HepG2 (cell line): ENCODE measurements around the gene SULT2B1. TPM values are rescaled to one million over a fixed set of nuclear protein-coding genes. Genes with fewer than 3 reads are reported as not detected.
A peak's percentile ranks its signal among the peaks of the same experiment; 100 is the strongest.

Experiments used
- ASH2L ChIP-seq: fragments of 300-600, 200-600 bp; sonication (generic); IDR thresholded peaks from 2 replicates; pipeline ENCODE4 v1.7.0; 2017; ENCODE audit warnings: low read depth, mild to moderate bottlenecking, moderate library complexity, mixed read lengths, low read length; ENCODE audit not compliant: insufficient read length
- ATF2 ChIP-seq: sonication (generic); formaldehyde crosslinking; IDR thresholded peaks from 2 replicates; pipeline ENCODE4 v1.4.0; 2020; ENCODE audit warnings: missing genetic modification reagents
- ATM ChIP-seq: fragments of 450-650 bp; IDR thresholded peaks from 2 replicates; pipeline ENCODE4 v1.7.1; 2017; ENCODE audit warnings: mild to moderate bottlenecking, borderline replicate concordance
- DRAP1 ChIP-seq: IDR thresholded peaks from 2 replicates; pipeline ENCODE4 v1.6.1; 2016; ENCODE audit warnings: missing genetic modification reagents, missing compliant biosample characterization
- GATAD2A ChIP-seq: IDR thresholded peaks from 2 replicates; pipeline ENCODE4 v1.6.1; 2016
- HNRNPLL ChIP-seq: fragments of 200-400 bp; formaldehyde crosslinking; IDR thresholded peaks from 2 replicates; pipeline ENCODE4 v1.6.1; 2017; ENCODE audit warnings: mild to moderate bottlenecking, low read depth, low read length; ENCODE audit not compliant: poor library complexity, severe bottlenecking
- HOXA9 ChIP-seq: sonication (generic); formaldehyde crosslinking; IDR thresholded peaks from 2 replicates; pipeline ENCODE4 v1.8.1; 2022; ENCODE audit warnings: missing genetic modification reagents, mild to moderate bottlenecking, moderate library complexity, borderline replicate concordance
- JUND ChIP-seq: sonication (generic); formaldehyde crosslinking; IDR thresholded peaks from 2 replicates; pipeline ENCODE4 v1.8.0; 2022; ENCODE audit warnings: mild to moderate bottlenecking, missing genetic modification reagents
- KDM5A ChIP-seq: fragments of 200-600 bp; sonication (generic); IDR thresholded peaks from 2 replicates; pipeline ENCODE4 v1.7.0; 2018; ENCODE audit warnings: antibody characterized with exemption, mild to moderate bottlenecking, low read length, borderline replicate concordance
- MIXL1 ChIP-seq: IDR thresholded peaks from 2 replicates; pipeline ENCODE4 v1.6.1; 2016
- MXD1 ChIP-seq: sonication (generic); formaldehyde crosslinking; IDR thresholded peaks from 2 replicates; pipeline ENCODE4 v1.4.0; 2020; ENCODE audit warnings: mild to moderate bottlenecking, missing genetic modification reagents
- MXD4 ChIP-seq: IDR thresholded peaks from 2 replicates; pipeline ENCODE4 v1.6.1; 2016; ENCODE audit warnings: mild to moderate bottlenecking, missing biosample characterization, missing genetic modification reagents
- NKX3-1 ChIP-seq: sonication (generic); formaldehyde crosslinking; IDR thresholded peaks from 2 replicates; pipeline ENCODE4 v1.5.0; 2020; ENCODE audit warnings: missing genetic modification reagents
- POLR2AphosphoS2 ChIP-seq: IDR thresholded peaks from 2 replicates; pipeline ENCODE4 v1.6.1; 2011; ENCODE audit warnings: low read depth, low read length, improper control_type of control experiment
- ZBTB42 ChIP-seq: sonication (generic); formaldehyde crosslinking; IDR thresholded peaks from 2 replicates; pipeline ENCODE4 v1.5.0; 2020; ENCODE audit warnings: mild to moderate bottlenecking, missing genetic modification reagents
- ZBTB7A ChIP-seq: sonication (generic); formaldehyde crosslinking; IDR thresholded peaks from 2 replicates; pipeline ENCODE4 v1.8.0; 2022; ENCODE audit warnings: mild to moderate bottlenecking, missing genetic modification reagents
- ZBTB7B ChIP-seq: sonication (generic); formaldehyde crosslinking; IDR thresholded peaks from 2 replicates; pipeline ENCODE4 v1.4.0; 2020; ENCODE audit warnings: missing genetic modification reagents
- ZFYVE20 ChIP-seq: sonication (generic); formaldehyde crosslinking; IDR thresholded peaks from 2 replicates; pipeline ENCODE4 v1.8.0; 2023; ENCODE audit warnings: low read depth, mild to moderate bottlenecking, moderate library complexity, missing genetic modification reagents, borderline replicate concordance
- ZNF256 ChIP-seq: sonication (generic); formaldehyde crosslinking; conservative IDR thresholded peaks from 2 replicates; pipeline ENCODE4 v1.4.0; 2020; ENCODE audit warnings: missing genetic modification reagents
- ZNF337 ChIP-seq: sonication (generic); formaldehyde crosslinking; IDR thresholded peaks from 2 replicates; pipeline ENCODE4 v1.5.1; 2020; ENCODE audit warnings: missing genetic modification reagents, low read depth, mild to moderate bottlenecking, borderline replicate concordance
- ZNF44 ChIP-seq: sonication (generic); formaldehyde crosslinking; IDR thresholded peaks from 2 replicates; pipeline ENCODE4 v1.5.1; 2020; ENCODE audit warnings: mild to moderate bottlenecking, missing genetic modification reagents
- ZNF510 ChIP-seq: sonication (generic); formaldehyde crosslinking; IDR thresholded peaks from 2 replicates; pipeline ENCODE4 v1.4.0; 2020; ENCODE audit warnings: low read depth, mild to moderate bottlenecking, missing genetic modification reagents
- ZNF567 ChIP-seq: sonication (generic); formaldehyde crosslinking; IDR thresholded peaks from 2 replicates; pipeline ENCODE4 v1.8.1; 2023; ENCODE audit warnings: mild to moderate bottlenecking, missing genetic modification reagents, borderline replicate concordance
- ZNF589 ChIP-seq: sonication (generic); formaldehyde crosslinking; conservative IDR thresholded peaks from 2 replicates; pipeline ENCODE4 v1.8.0; 2022; ENCODE audit warnings: mild to moderate bottlenecking, moderate library complexity, missing genetic modification reagents
- ZNF776 ChIP-seq: sonication (generic); formaldehyde crosslinking; IDR thresholded peaks from 2 replicates; pipeline ENCODE4 v1.4.0; 2020; ENCODE audit warnings: mild to moderate bottlenecking, missing genetic modification reagents
- polyA plus RNA-seq, 8 experiments: library from polyadenylated mRNA; depleted of rRNA in 3 of 8; stranded (reverse) in 7 of 8; unstranded in 1 of 8; fragments of >200 nt; fragmentation: Illumina TruSeq in 4 of 8; extraction: Trizol in 4 of 8; gene quantifications; 2 replicates each; pipeline versions ENCODE4 v1.2.1 to v1.2.3, GENCODE V29; 2011 to 2016; ENCODE audit warnings: low read depth in 4 of 8, missing spikeins in 1 of 8, mixed read lengths in 1 of 8; ENCODE audit not compliant: insufficient read depth in 1 of 8
- total RNA-seq, 5 experiments: library from RNA; depleted of rRNA; stranded (reverse); fragments of >200 nt; fragmentation: Illumina TruSeq; extraction: Trizol; gene quantifications; 2 replicates each; pipeline ENCODE4 v1.2.3, GENCODE V29; 2016; ENCODE audit warnings: low read depth in 1 of 5
- TF ChIP-seq, protein P1 (sequence below): sonication (generic); formaldehyde crosslinking; IDR thresholded peaks from 2 replicates; pipeline ENCODE4 v1.4.0; 2020; ENCODE audit warnings: low read depth, mild to moderate bottlenecking, missing genetic modification reagents

The SULT2B1 gene
- total and polyA plus RNA-seq, 2 of the 13 experiments (the other 11 are each of a cell fraction or from before 2014, with no cell fraction given), result 0.13 TPM; not detected in 1

- TF ChIP-seq ATM (no peak), JUND (CRISPR knock-in tag) (no peak), ZNF567 (CRISPR knock-in tag) (no peak), ZNF256 (CRISPR knock-in tag) (no peak), ZBTB7B (CRISPR knock-in tag) (no peak), KDM5A (no peak), NKX3-1 (CRISPR knock-in tag) (no peak), ATF2 (CRISPR knock-in tag) (0 out of 2 replicates have a peak, but pooled peaks have one; percentile 49), HNRNPLL (peak; percentile 29), MIXL1 (CRISPR knock-in tag) (no peak), ZNF589 (no peak; the same call in 1 of the 2 replicates), ZBTB7A (CRISPR knock-in tag) (no peak; the same call in 1 of the 2 replicates), MXD1 (CRISPR knock-in tag) (peak; percentile 75; the same call in 1 of the 2 replicates), ZNF44 (CRISPR knock-in tag) (no peak), HOXA9 (peak; percentile 93), POLR2AphosphoS2 (no peak), ZBTB42 (CRISPR knock-in tag) (no peak), ASH2L (peak; percentile 45), MXD4 (CRISPR knock-in tag) (peak; percentile 82), ZNF510 (CRISPR knock-in tag) (peak; percentile 94; the same call in 1 of the 2 replicates), DRAP1 (CRISPR knock-in tag) (peak; percentile 80), ZNF776 (CRISPR knock-in tag) (peak; percentile 72; the same call in 1 of the 2 replicates), ZNF337 (CRISPR knock-in tag) (peak; percentile 76; the same call in 1 of the 2 replicates), GATAD2A (CRISPR knock-in tag) (no peak; the same call in 1 of the 2 replicates), ZFYVE20 (CRISPR knock-in tag) (0 out of 2 replicates have a peak, but pooled peaks have one; percentile 28)
- TF ChIP-seq, protein P1, sequence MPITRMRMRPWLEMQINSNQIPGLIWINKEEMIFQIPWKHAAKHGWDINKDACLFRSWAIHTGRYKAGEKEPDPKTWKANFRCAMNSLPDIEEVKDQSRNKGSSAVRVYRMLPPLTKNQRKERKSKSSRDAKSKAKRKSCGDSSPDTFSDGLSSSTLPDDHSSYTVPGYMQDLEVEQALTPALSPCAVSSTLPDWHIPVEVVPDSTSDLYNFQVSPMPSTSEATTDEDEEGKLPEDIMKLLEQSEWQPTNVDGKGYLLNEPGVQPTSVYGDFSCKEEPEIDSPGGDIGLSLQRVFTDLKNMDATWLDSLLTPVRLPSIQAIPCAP (CRISPR knock-in tag), result peak; percentile 91
Measured at GRCh38 chr19:48637449-48637947, 85.5 kb downstream of the SULT2B1 start (continued).
